ENCODE data around the gene SEC24B. TPM values are rescaled to one million over a fixed set of nuclear protein-coding genes. Genes with fewer than 3 reads are reported as not detected.
A peak's percentile ranks its signal among the peaks of the same experiment; 100 is the strongest.

The SEC24B gene
- total and polyA plus RNA-seq, 10 of the 15 experiments (the other 5 are each of a cell fraction or from before 2014, with no cell fraction given) = 6.4 to 43.2 (median 16.0) TPM

GRCh38 chr4:109433205-109434006 lies at the start of gene SEC24B (continued):
- TF ChIP-seq PKNOX1 (IDR thresholded peaks at IDR 0.05) = peak; percentile 19; the same call in 1 of the 2 replicates
- no peak for TF ChIP-seq RFX5 (IDR thresholded peaks at IDR 0.05; ENCODE audit: low read depth, low read length)
- TF ChIP-seq ESRRA (IDR thresholded peaks at IDR 0.05; ENCODE audit: low read length) = 0 out of 2 replicates have a peak, but pooled peaks have one; percentile 49
- TF ChIP-seq GABPA (IDR thresholded peaks at IDR 0.05; ENCODE audit: low read depth) = no peak
- no peak for TF ChIP-seq STAT3 (IDR thresholded peaks at IDR 0.05; ENCODE audit: low read depth, low read length)
- TF ChIP-seq SIN3A (IDR thresholded peaks at IDR 0.05; ENCODE audit: low read depth, low read length) = peak; percentile 62; the same call in 1 of the 2 replicates
- peak; percentile 33 for TF ChIP-seq SMC3 (IDR thresholded peaks at IDR 0.05; ENCODE audit: borderline replicate concordance, low read length)
- peak; percentile 93 for TF ChIP-seq NKRF (conservative IDR thresholded peaks at IDR 0.05)
- TF ChIP-seq RUNX3 (IDR thresholded peaks at IDR 0.05; ENCODE audit: low read length) = no peak
- TF ChIP-seq REST (IDR thresholded peaks at IDR 0.05; ENCODE audit: low read depth, low read length) = no peak
- no peak for TF ChIP-seq PML (IDR thresholded peaks at IDR 0.05; ENCODE audit: low read length)
- no peak for TF ChIP-seq PBX3 (IDR thresholded peaks at IDR 0.05; ENCODE audit: insufficient replicate concordance, low read depth, low read length)
- TF ChIP-seq IKZF2 (IDR thresholded peaks at IDR 0.05) = no peak
- no peak for TF ChIP-seq USF1 (IDR thresholded peaks at IDR 0.05; ENCODE audit: borderline replicate concordance, extremely low read length, insufficient read depth, low read depth, low read length)
- peak; percentile 87 for TF ChIP-seq ZNF24 (IDR thresholded peaks at IDR 0.05)
- TF ChIP-seq CEBPZ (IDR thresholded peaks at IDR 0.05; ENCODE audit: low read depth, low read length) = no peak
